Esophagus muscularis mucosa (tissue), 4 donors: Measurements from ENCODE around the gene DNM3.

Experiments used
- EP300 ChIP-seq: sonication (generic); formaldehyde crosslinking; IDR thresholded peaks from one replicate; pipeline ENCODE4 v1.6.1; 2017; ENCODE audit warnings: antibody characterized with exemption
- POLR2A ChIP-seq: fragments of 450-650 bp; IDR thresholded peaks from one replicate; pipeline ENCODE4 v1.6.1; 2017; ENCODE audit warnings: antibody characterized with exemption, moderate library complexity, mild to moderate bottlenecking, low read depth
- POLR2AphosphoS5 ChIP-seq, 2 donors: sonication (generic); formaldehyde crosslinking; IDR thresholded peaks; one replicate each; pipeline ENCODE4 v1.6.1; 2017; ENCODE audit warnings: antibody characterized with exemption in 2 of 2
- TF ChIP-seq, protein P1 (sequence below), 3 experiments: fragments of 200-600 bp in 2 of 3; fragments of 450-650 bp in 1 of 3; sonication (generic) in 2 of 3; IDR thresholded peaks; one replicate each; pipeline ENCODE4 v1.5.1; 2017 to 2019; ENCODE audit warnings: antibody characterized with exemption in 3 of 3, mild to moderate bottlenecking in 2 of 3, moderate library complexity in 1 of 3

DNA sequence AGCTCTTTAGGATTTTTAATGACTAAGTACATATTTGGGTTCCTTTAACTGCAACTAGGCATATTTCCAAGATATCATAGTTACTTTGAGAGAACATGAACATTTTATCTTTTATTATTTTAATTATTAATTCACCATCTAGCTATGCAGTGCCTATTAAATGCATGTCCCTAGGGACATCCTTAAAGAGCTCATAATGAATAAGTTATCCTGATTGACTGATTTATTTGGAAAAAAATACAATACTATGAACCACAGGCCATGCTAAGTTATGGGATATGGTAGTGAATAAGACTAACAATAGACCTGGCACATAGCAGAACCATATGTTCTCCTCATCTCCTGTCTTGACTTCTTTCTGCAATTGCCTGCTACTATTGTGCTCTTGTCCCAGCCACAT is 562.8 kb downstream of the DNM3 start:
- TF ChIP-seq POLR2AphosphoS5 (IDR thresholded peaks at IDR 0.05) (no peak), POLR2A (no peak), EP300 (no peak)
- TF ChIP-seq, protein P1, sequence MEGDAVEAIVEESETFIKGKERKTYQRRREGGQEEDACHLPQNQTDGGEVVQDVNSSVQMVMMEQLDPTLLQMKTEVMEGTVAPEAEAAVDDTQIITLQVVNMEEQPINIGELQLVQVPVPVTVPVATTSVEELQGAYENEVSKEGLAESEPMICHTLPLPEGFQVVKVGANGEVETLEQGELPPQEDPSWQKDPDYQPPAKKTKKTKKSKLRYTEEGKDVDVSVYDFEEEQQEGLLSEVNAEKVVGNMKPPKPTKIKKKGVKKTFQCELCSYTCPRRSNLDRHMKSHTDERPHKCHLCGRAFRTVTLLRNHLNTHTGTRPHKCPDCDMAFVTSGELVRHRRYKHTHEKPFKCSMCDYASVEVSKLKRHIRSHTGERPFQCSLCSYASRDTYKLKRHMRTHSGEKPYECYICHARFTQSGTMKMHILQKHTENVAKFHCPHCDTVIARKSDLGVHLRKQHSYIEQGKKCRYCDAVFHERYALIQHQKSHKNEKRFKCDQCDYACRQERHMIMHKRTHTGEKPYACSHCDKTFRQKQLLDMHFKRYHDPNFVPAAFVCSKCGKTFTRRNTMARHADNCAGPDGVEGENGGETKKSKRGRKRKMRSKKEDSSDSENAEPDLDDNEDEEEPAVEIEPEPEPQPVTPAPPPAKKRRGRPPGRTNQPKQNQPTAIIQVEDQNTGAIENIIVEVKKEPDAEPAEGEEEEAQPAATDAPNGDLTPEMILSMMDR (IDR thresholded peaks at IDR 0.05): no peak
